Vagina (tissue), 2 donors: Measurements from ENCODE around the gene PIH1D1.

Experiments
- POLR2A ChIP-seq, 2 donors: fragments of 450-650 bp; IDR thresholded peaks; one replicate each; pipeline ENCODE4 v1.6.1; 2017; ENCODE audit warnings: antibody characterized with exemption in 2 of 2, mild to moderate bottlenecking in 2 of 2, moderate library complexity in 2 of 2
- TF ChIP-seq, protein P1 (sequence below), 3 experiments: fragments of 450-650 bp in 2 of 3; fragments of 200-600 bp in 1 of 3; sonication (generic) in 1 of 3; IDR thresholded peaks; one replicate each; pipeline ENCODE4 v1.5.1; 2017 to 2019; ENCODE audit warnings: antibody characterized with exemption in 3 of 3, mild to moderate bottlenecking in 2 of 3, moderate library complexity in 2 of 3

DNA sequence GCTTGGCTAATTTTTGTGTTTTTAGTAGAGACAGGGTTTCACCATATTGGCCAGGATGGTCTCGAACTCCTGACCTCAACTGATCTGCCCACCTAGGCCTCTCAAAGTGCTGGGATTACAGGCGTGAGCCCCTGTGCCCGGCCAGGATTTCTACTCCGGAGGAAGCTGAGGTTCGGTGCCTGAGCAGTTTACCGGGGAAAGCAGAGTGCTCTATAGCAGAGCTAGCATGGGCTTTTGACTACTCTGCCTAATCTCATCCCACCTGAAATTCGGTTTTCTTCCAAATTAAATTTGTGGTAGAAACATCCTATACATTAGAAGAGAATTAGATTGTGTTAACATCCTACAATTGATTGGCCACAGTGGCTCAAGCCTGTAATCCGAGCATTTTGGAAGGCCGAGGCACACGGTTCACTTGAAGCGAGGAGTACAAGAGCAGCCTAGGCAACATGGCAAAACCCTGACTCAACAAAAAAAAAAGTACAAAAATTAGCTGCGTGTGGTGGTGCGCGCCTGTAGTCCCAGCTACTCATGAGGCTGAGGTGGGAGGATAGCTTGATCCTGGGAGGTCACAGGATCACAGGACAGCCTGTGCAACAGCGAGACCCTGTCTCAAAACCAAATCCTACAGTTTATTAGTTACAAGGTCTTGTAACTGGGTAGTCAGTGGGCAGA is 37.4 kb upstream of the PIH1D1 start:
- TF ChIP-seq POLR2A (IDR thresholded peaks at IDR 0.05): no peak
- TF ChIP-seq, protein P1, sequence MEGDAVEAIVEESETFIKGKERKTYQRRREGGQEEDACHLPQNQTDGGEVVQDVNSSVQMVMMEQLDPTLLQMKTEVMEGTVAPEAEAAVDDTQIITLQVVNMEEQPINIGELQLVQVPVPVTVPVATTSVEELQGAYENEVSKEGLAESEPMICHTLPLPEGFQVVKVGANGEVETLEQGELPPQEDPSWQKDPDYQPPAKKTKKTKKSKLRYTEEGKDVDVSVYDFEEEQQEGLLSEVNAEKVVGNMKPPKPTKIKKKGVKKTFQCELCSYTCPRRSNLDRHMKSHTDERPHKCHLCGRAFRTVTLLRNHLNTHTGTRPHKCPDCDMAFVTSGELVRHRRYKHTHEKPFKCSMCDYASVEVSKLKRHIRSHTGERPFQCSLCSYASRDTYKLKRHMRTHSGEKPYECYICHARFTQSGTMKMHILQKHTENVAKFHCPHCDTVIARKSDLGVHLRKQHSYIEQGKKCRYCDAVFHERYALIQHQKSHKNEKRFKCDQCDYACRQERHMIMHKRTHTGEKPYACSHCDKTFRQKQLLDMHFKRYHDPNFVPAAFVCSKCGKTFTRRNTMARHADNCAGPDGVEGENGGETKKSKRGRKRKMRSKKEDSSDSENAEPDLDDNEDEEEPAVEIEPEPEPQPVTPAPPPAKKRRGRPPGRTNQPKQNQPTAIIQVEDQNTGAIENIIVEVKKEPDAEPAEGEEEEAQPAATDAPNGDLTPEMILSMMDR (IDR thresholded peaks at IDR 0.05): no peak
